Endodermal cell (in vitro differentiated cells): Measurements from ENCODE around the gene SH2B2. TPM values are rescaled to one million over a fixed set of nuclear protein-coding genes. Genes with fewer than 3 reads are reported as not detected.

Source experiments
- DNase-seq: peaks from one replicate; pipeline ENCODE4 v3.0.0-alpha.2; 2017
- H3K27ac ChIP-seq: 2 replicates; pipeline ENCODE4 v1.5.1; 2013; ENCODE audit warnings: mild to moderate bottlenecking, low read depth, low read length, moderate library complexity
- H3K27me3 ChIP-seq: 2 replicates; pipeline ENCODE4 v1.6.1; 2013; ENCODE audit warnings: mild to moderate bottlenecking, low read length, moderate library complexity; ENCODE audit not compliant: insufficient read depth, control insufficient read depth, poor library complexity, severe bottlenecking
- H3K36me3 ChIP-seq: 2 replicates; pipeline ENCODE4 v1.7.0; 2013; ENCODE audit warnings: mild to moderate bottlenecking, low read length, moderate library complexity; ENCODE audit not compliant: control insufficient read depth, insufficient read depth
- H3K4me1 ChIP-seq: one replicate; pipeline ENCODE4 v1.7.0; 2013; ENCODE audit warnings: low read length; ENCODE audit not compliant: control insufficient read depth, insufficient read depth
- H3K4me3 ChIP-seq: 2 replicates; pipeline ENCODE4 v1.5.1; 2013; ENCODE audit warnings: mild to moderate bottlenecking, low read length, moderate library complexity
- H3K9ac ChIP-seq: 2 replicates; pipeline ENCODE4 v1.6.1; 2013; ENCODE audit warnings: mild to moderate bottlenecking, low read length, moderate library complexity; ENCODE audit not compliant: poor library complexity, severe bottlenecking; ENCODE audit errors: extremely low read depth
- H3K9me3 ChIP-seq: 2 replicates; pipeline ENCODE4 v1.6.1; 2013; ENCODE audit warnings: mild to moderate bottlenecking, low read length, moderate library complexity; ENCODE audit not compliant: control insufficient read depth
- H3K27ac Mint-ChIP-seq: 2 replicates; pipeline ENCODE4 v1.8.0; 2020; ENCODE audit warnings: mixed read lengths
- H3K27me3 Mint-ChIP-seq: 2 replicates; pipeline ENCODE4 v1.8.0; 2021; ENCODE audit warnings: mild to moderate bottlenecking, mixed read lengths; ENCODE audit not compliant: insufficient read depth
- H3K36me3 Mint-ChIP-seq: 2 replicates; pipeline ENCODE4 v1.8.0; 2020; ENCODE audit warnings: low read depth, mixed read lengths
- H3K4me1 Mint-ChIP-seq: 2 replicates; pipeline ENCODE4 v1.8.0; 2020; ENCODE audit warnings: mixed read lengths
- H3K4me3 Mint-ChIP-seq: 2 replicates; pipeline ENCODE4 v1.8.0; 2020; ENCODE audit warnings: mild to moderate bottlenecking, moderate library complexity, mixed read lengths
- H3K9me3 Mint-ChIP-seq: 2 replicates; pipeline ENCODE4 v1.8.0; 2020; ENCODE audit warnings: mild to moderate bottlenecking, mixed read lengths
- WGBS, 2 experiments: methylation state at CpG; one replicate each; pipeline versions ENCODE4 v1.1.5 to v1.1.7; 2013; ENCODE audit warnings: missing lambda C conversion rate in 2 of 2, mixed read lengths in 1 of 2; ENCODE audit not compliant: insufficient coverage in 1 of 2, insufficient read length in 1 of 2; 5-methylcytosine and 5-hydroxymethylcytosine counted together
- total RNA-seq, 2 donors: library from RNA; stranded (reverse); fragmentation: NEBNext Ultra II Directional in 1 of 2; extraction: Animal tissue kit (Norgen Biotek cat#: 25700) in 1 of 2; gene quantifications; 2 replicates in 1 of 2; 3 replicates in 1 of 2; pipeline ENCODE4 v1.2.1, GENCODE V29; 2021
- TF ChIP-seq, protein P1 (sequence below): fragments of 200-600 bp; sonication (generic); conservative IDR thresholded peaks from 2 replicates; pipeline ENCODE4 v1.5.0; 2021; ENCODE audit warnings: antibody characterized with exemption, mild to moderate bottlenecking

SH2B2 gene
- total RNA-seq, 2 donors from 2014 or later = 8.0 to 8.7 TPM

DNA sequence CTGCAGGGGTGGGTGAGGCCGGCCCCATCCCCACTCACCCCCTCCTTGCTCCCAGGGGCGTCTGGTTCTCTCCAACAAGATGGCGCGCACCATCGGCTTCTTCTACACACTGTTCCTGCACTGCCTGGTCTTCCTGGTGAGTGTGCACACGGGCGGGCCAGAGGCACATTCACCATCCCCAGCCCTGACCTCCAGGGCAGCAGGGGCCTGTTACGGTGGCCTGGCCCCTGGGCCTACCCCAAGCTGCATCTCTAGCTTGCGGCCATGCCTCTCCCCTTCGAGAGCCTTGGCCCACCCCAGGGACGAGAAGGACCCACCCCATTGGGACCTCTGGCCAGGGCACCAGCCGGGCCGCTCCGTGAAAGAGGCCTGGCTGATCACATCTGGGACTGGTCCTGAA is 4.9 kb upstream of the SH2B2 start:
- 93 to 98% methylated on average over 8 to 14 of the region's 14 CpGs for WGBS, 2 experiments

DNA sequence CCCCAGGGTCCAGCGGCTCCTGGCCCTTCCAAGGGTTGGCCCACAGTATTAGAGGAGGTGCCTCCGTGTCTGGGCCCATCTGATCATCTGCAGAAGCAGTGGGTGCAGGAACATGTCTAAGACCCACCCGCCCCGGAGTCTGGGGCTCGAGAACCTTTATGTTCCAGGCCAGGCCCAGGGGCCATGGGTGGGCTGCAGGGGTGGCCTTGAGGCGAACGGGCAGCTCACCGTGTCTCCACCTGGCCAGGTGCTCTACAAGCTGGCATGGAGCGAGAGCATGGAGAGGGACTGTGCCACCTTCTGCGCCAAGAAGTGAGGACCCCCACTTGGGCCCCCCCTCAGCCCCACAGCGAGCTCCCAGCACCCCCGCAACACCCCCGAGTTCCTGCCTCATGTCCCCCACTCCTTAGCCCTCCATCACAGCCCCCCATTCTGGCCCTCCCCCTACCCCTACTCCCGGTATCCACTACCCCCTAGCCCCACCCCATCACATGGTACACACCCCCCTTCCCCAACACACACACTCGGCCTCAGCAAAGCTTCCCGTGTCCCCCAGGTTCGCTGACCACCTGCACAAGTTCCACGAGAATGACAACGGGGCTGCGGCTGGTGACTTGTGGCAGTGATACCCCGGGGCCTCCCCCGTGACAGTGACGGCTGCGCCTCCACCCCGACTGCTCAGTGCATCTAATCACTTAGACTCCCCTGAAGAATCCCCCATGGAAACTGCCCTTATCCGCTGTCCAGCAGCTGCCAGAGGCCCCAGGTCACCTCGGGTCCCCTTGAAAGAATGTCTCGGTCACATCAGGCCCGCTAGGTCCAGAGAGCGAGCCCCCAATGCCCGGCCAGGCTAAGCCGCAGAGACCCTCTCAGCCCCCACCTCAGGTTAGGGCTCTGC is 4.0 kb upstream of the SH2B2 start:
- H3K4me1 ChIP-seq = no peaks in the 10 kb centered on the region
- Mint-ChIP-seq H3K27ac (no peak overlapping the region), H3K4me3 (no peak overlapping the region), H3K4me1 (peaks cover 2% of the 10 kb centered on the region), H3K36me3 (no peaks in the 10 kb centered on the region), H3K27me3 (peaks cover 5% of the 10 kb centered on the region), H3K9me3 (no peaks in the 10 kb centered on the region)
- no peaks in the 10 kb centered on the region for H3K9me3 ChIP-seq
- no peaks in the 10 kb centered on the region for H3K36me3 ChIP-seq
- no peak for DNase-seq
- H3K27me3 ChIP-seq = peaks cover under 1% of the 10 kb centered on the region
- TF ChIP-seq, protein P1, sequence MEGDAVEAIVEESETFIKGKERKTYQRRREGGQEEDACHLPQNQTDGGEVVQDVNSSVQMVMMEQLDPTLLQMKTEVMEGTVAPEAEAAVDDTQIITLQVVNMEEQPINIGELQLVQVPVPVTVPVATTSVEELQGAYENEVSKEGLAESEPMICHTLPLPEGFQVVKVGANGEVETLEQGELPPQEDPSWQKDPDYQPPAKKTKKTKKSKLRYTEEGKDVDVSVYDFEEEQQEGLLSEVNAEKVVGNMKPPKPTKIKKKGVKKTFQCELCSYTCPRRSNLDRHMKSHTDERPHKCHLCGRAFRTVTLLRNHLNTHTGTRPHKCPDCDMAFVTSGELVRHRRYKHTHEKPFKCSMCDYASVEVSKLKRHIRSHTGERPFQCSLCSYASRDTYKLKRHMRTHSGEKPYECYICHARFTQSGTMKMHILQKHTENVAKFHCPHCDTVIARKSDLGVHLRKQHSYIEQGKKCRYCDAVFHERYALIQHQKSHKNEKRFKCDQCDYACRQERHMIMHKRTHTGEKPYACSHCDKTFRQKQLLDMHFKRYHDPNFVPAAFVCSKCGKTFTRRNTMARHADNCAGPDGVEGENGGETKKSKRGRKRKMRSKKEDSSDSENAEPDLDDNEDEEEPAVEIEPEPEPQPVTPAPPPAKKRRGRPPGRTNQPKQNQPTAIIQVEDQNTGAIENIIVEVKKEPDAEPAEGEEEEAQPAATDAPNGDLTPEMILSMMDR = no peak
- no peak overlapping the region for H3K4me3 ChIP-seq
- 93 to 96% methylated on average over 19 to 32 of the region's 32 CpGs for WGBS, 2 experiments
- H3K27ac ChIP-seq = no peak overlapping the region
- H3K9ac ChIP-seq = no peak overlapping the region

More for the DNA sequence above, 4.9 kb upstream of the SH2B2 start:
- no peaks in the 10 kb centered on the region for H3K9me3 Mint-ChIP-seq
- Histone ChIP-seq H3K36me3 (no peaks in the 10 kb centered on the region), H3K27ac (no peak overlapping the region), H3K9ac (no peak overlapping the region), H3K4me1 (no peaks in the 10 kb centered on the region), H3K9me3 (no peaks in the 10 kb centered on the region), H3K4me3 (no peak overlapping the region), H3K27me3 (no peaks in the 10 kb centered on the region)
- H3K4me3 Mint-ChIP-seq = no peak overlapping the region
- TF ChIP-seq, protein P1 = no peak
- DNase-seq = no peak
- peaks cover 2% of the 10 kb centered on the region for H3K4me1 Mint-ChIP-seq
- no peak overlapping the region for H3K27ac Mint-ChIP-seq
- peaks cover 5% of the 10 kb centered on the region for H3K27me3 Mint-ChIP-seq
- H3K36me3 Mint-ChIP-seq = no peaks in the 10 kb centered on the region

DNA sequence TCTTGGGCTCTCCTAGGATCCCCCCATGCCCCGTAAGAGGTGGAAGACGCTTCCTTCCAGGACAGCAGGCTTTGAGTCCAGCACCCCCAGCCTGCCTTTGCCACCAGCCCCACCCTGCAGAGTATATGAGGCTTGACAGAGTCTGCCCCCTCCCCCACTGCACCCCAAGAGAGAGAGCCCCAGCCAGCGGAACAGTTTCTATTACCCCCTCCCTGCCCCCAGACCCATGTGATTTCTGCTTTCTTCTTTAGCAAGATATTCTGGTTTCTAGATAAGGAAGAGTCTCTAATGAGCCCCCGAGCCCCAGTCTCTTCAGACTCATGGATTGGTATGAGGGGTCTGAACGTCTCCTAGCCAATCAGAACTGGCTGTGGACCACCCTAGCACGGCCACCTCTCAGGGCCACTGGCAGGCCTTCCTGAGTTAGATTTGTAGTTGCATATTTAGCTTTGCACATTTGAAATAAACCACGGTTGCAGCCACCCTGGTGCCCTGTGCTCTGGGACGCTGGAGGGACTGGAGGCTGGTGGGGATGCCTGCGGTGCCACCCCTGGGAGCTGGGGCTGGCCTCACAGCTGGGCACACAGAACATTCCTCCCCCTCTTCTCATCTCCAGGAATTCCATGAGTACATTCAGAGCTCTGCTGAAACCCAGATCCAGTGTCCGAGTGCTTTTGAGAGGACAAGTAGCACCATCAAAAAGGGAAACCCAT is 3.0 kb upstream of the SH2B2 start:
- H3K9me3 ChIP-seq = no peaks in the 10 kb centered on the region
- Mint-ChIP-seq H3K9me3 (no peaks in the 10 kb centered on the region), H3K27me3 (peaks cover 11% of the 10 kb centered on the region), H3K36me3 (no peaks in the 10 kb centered on the region), H3K4me1 (peaks cover 2% of the 10 kb centered on the region), H3K27ac (no peak overlapping the region), H3K4me3 (no peak overlapping the region)
- TF ChIP-seq, protein P1 = no peak
- H3K36me3 ChIP-seq = no peaks in the 10 kb centered on the region
- no peaks in the 10 kb centered on the region for H3K4me1 ChIP-seq
- no peak overlapping the region for H3K4me3 ChIP-seq
- DNase-seq = no peak
- no peak overlapping the region for H3K9ac ChIP-seq
- H3K27ac ChIP-seq = no peak overlapping the region
- 92% methylated on average over 7 to 9 of the region's 10 CpGs for WGBS, 2 experiments
- H3K27me3 ChIP-seq = peaks cover 5% of the 10 kb centered on the region
